ENCODE measurements around the gene IL13.

GRCh38 chr5:132647473-132647872 lies 10.5 kb upstream of the IL13 start:
- TF ChIP-seq, protein P1, sequence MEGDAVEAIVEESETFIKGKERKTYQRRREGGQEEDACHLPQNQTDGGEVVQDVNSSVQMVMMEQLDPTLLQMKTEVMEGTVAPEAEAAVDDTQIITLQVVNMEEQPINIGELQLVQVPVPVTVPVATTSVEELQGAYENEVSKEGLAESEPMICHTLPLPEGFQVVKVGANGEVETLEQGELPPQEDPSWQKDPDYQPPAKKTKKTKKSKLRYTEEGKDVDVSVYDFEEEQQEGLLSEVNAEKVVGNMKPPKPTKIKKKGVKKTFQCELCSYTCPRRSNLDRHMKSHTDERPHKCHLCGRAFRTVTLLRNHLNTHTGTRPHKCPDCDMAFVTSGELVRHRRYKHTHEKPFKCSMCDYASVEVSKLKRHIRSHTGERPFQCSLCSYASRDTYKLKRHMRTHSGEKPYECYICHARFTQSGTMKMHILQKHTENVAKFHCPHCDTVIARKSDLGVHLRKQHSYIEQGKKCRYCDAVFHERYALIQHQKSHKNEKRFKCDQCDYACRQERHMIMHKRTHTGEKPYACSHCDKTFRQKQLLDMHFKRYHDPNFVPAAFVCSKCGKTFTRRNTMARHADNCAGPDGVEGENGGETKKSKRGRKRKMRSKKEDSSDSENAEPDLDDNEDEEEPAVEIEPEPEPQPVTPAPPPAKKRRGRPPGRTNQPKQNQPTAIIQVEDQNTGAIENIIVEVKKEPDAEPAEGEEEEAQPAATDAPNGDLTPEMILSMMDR (IDR thresholded peaks at IDR 0.05) = no peak
- TF ChIP-seq EZH2phosphoT487 (IDR thresholded peaks at IDR 0.05) = no peak

Data from neural progenitor cell (in vitro differentiated cells).